NCI-H1694 (cell line): Measurements from ENCODE around the gene TIAM1.
"Not testable (repeated sequence)": the region's sequence is repeated elsewhere in the genome, so short reads cannot be mapped to it uniquely, and the experiment has no call there.

ENCODE experiments used
- DNase-seq: peaks from one replicate; lab custom pipeline; 2025; lab: John Stamatoyannopoulos, UW

TIAM1 gene

DNA sequence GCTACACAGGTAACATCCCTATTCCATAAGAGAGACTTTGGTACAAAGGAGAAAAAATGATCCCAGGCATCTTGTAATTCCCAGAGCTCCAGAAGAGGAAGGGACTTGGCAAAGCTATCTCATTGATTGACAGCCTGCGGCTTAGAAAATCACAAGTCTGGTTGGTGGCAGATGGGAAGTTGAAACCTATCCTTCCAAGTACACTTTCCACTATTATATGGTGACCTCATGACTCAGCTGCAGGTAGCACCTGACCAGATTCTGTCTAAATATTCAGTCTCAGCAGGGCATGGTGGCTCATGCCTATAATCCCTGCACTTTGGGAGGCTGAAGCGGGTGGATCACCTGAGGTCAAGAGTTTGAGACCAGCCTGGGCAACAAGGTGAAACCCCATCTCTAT, 89.9 kb downstream of the TIAM1 start:
- DNase-seq: no peak

DNA sequence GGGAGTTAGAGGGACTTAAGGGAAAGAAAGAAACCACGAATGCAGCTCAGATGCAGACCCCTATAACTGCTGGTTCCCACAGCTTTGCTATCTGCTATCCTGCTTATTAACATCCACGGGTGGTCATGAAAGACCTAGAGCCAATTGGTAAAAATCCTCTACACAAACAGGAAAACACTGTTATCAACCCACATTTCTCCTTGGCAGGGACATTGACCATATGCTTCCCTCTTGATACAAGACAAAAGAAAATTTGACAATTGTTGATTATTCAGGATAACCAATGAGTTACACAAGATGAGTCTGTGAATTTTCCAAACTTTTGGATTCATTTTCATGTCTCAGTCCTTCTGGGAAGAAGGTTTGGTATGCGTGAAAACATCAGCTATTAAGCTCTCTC, 90.4 kb downstream of the TIAM1 start:
- DNase-seq: no peak

DNA sequence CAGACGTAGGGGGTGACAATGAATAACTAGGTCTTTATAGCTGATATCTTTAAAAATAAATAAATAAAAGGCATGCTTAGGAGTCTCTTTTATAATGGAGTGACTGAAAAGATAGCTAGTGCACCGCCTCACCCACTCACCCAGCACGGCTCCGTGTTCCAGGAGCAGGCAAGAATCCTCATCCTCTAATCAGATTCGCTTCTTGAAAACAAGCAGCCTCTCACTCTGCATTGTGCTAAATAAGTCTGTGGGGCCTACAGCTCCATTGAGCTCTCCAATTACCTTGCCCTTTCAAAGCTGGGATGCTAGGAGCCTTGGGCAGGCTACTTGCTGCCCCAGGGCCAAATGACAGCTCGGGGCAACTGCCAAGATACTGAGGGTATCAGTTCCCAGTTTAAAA, 91.5 kb downstream of the TIAM1 start:
- no peak for DNase-seq

DNA sequence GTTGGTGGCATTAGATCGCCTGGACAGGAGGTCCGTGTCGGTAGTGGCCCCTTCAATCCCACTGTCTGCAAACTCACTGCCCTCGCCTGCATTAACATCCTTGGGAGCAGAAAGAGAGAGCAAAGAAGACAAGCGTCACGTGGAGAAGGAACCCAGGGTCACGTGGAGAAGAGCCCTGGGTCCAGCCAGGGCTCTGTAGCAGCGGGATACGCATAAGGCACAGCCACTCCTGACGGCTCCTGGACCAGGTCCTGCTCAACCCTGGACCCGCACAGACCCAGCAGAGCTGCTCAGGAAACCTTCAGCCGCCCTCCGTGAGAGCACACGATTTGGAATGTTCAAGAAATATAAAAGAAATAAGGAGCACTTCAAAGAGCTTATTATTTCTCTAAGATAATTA, 92.0 kb downstream of the TIAM1 start:
- no peak for DNase-seq

DNA sequence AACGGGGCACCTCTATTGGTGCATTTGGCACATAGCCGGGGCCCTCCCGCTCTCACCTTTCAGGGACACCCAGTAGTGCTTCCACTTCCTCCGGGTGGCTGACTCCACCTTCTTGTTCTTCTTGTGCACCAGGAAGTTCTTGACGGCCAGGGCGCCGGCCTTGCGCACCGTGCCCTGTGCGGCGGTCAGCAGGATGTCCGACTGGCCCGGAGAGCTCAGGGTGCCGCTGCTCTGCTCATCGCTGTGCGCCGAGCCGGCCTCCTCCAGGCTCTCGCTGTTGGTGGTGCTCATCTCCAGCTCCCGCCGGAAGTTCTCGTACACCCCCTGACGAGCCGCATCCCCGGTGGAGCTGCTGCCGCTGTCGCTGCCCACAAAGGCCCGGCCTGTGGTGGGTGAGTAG, 92.4 kb downstream of the TIAM1 start:
- DNase-seq: no peak

DNA sequence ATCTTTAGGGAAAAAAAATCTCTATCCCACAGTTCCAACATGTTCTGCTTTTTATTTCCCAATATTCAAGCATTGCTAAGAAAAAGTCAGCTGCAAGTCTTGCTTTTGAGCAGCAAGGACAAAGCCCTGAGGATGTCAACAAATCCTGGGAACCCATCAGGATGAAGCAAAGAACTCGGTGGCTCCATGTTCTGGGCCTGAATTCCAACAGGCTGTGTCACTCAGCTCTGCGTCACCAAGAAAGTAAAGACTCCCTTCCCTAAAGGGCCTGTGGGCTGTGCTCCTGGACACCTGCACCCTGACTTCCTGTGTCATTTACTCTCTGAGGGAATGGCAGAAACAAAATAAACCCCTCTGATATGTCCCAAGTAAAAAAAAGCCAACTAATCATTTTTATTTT, 95.5 kb downstream of the TIAM1 start:
- DNase-seq: no peak

DNA sequence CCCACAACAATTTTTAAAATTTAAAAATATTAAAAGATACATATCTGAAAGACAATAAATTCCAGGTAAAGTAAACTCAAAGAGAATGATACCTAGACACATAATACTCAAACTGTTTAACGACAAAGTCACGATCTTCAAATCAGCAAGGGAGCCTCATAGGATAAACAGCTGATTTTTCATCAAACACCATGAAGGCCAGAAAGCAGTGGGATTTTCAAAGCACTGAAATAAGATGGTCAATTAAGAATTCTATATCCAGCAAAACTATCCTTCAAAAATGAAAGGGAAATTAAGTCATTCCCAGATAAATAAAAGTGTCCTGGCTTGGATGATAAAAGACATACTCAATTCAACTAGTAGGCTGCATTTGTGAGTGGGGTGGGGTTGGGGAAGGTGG, 100.5 kb downstream of the TIAM1 start:
- DNase-seq: no peak

DNA sequence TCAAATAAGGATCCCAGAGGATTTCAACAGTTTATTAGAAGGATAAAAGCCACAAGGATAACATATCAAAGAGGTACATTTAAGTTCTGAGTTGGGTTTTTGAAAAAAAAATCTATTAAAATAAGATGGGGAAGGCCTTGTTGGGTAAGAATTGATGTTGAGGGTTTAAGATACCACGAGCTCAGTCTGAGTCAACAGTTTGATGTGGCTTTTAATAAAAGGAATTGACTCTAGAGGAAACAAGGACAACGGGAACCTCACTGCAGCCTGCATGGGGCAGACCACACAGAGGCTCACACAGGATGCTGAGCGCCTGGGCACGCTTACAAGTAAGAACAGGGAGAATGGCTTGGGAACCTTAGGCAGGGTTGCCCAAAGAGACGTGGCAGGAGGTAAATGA, 107.5 kb downstream of the TIAM1 start:
- no peak for DNase-seq

DNA sequence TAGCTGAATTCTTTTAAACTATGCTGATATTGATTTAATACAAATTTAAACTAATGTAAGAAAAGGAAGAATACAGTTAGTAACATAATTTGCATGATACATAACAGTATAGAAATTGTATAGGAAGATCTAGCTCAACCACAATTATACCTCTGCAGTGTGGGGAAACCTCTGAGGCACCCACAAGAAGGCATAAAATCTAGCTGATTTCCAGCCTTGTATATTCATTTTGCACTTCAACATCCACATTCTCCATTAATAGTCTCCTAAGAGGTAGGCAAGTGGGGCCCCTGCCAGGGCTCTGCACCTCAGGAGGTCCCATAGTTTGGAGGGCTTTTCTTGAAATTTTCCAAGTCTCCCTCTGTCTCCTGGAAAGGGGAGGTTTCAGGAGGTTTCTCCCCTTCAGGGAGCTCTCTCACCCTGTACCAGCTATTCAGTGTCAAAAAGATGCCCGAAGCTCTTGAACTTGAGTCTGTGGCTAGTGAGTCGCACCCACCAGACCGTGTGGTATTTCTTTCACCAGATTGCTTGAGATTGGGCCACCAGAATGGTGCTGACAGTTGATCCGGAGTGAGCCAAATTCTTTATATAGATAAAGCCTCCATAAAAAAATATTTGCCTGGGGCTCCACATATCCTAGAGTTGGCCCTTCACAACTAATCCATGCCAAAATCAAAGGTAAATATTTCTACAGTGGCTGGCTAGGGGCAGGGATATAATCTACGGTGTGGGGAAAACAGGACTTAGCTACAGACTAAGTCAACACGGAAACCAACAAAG, 108.2 kb downstream of the TIAM1 start:
- DNase-seq: no peak

DNA sequence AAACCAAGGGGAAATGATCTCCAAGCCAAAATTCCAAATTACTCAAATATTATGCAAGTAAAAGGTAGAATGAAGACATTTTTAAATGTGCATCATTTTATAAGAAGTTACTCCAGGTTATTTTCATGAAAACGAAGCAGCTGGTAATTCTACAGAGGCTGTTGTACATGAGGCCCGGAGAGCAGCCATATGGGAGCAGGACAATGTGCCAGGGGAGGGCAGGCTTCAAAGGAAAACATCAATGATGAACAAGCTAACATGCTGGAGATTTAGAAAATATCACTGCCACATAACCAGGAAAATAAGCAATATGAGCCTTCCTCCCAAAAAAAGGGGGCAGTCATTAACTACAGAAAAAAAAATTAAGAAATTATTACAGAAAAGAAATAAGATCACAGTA, 109.1 kb downstream of the TIAM1 start:
- peak; percentile 46 for DNase-seq

DNA sequence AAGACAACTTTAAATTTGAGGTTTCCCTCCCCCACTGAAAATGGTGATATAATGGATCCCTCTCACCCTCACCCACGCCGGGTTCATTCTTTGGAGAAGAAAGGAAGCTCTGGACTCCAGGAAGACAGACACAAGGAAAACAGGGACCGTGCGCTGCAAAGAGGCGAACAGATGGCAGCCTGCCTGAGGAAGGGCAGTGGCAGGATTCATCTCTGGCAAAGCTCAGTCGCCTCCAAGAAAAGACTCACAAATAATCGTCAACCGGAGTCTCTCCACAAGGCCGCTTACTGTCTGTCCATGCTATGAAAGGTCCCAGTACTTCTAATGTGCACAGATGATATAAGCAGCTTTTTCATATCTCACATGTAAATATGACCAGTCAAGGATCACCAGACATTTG, 110.3 kb downstream of the TIAM1 start:
- DNase-seq: no peak

DNA sequence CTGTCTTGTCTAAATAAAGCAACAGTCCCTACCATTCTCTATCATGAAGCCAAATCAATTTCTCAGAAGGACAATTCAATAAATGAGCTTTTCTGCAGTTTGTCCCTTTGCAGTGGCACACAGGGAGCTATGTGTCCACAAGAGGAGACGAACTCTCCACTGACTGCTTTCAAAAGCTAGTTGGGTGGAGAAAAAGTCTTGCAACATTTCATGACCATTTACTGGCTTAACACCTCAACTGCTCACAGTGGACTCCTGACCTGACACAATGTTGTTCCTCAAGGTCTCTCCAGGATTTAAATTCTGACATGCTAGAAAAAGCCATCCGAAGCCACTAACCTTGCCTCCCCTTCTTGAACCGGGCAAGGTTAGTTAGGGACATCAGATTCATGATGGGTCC, 111.7 kb downstream of the TIAM1 start:
- DNase-seq: no peak

DNA sequence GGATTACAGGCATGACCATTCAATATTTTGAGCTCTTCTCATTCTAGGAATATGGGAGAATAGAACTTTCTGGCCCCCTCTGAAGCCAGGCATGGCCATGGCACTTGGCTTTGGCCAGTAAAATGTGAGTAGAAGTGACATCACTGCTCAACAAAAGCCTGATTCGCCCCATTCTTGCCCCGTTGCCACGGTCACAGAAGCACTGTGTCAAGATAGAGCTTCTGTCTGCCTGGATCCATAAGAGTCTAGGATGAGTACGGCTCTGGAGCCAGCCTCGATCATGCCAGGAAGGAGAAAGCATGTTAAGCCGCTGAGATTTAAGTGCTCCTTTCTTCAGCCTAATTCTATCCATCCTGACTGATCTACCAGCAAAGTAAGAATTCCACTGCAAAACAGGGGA, 113.1 kb downstream of the TIAM1 start:
- DNase-seq: no peak

DNA sequence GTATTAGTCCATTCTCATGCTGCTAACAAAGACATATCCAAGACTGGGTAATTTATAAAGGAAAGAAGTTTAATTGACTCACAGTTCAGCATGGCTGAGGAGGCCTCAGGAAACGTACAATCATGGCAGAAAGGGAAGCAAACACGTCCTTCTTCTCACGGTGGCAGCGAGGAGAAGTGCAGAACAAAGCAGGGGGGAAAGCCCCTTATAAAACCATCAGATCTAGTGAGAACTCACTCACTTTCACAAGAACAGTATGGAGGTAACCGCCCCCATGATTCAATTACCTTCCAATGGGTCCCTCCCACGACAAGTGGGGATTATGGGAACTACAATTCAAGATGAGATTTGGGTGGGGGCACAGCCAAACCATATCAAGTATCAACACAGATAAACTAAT, 115.3 kb downstream of the TIAM1 start:
- DNase-seq: not testable (repeated sequence)

DNA sequence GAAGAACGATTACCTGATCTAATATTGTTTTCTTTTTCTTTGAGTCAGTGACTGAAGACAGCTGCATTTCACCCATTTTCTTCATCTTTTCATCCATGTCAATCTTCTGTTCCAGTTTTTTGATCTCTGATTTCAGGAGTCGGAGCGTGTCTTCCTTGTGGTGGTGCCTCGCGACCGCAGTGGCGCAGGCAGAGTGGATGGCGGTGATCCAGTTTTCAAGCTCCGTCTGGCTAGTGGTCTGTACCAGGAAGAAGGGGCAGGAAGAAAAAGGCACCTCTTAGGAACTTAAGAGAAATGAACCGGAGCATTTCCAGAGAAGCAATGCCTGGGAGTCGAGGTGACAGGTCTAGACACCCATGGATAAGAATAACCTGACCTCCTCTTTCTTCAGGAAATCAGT, 118.3 kb downstream of the TIAM1 start:
- no peak for DNase-seq

DNA sequence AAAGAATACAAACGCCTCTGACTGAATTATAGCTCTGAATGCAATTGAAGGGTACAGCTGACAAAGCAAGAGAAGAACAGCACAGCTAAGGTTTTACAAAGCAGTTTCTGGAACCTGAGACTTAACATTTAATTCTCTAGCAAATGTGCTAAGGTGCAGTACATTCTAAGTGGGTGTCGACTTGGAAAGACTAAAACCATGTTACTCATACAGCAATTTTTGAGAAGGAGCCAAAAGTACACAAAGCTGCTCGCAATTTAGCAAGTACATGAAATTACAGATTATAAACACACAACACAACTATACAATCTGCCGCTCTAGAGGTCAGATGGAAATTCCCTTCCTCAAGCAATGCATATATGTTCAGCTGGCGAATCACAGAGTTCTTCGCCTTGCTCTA, 121.9 kb downstream of the TIAM1 start:
- DNase-seq: no peak

DNA sequence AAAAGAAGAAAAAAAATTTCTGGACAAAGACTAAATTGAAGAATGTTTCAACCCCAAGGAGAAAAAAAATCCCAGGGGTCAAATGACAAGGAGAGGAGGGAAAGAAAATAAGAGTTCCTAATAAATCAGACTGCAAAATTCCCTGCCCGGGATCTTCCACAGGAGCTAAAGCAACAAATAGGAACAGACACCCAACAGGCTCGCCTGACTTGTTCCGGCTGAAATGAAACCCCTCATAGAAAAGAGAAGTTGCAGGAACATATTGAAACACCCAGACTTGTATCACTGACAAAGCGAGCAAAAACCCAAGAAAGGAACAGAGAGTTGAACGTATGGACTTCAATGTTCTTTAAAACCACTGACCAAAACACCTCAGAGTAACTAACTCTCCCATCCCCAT, 123.0 kb downstream of the TIAM1 start:
- DNase-seq: no peak

DNA sequence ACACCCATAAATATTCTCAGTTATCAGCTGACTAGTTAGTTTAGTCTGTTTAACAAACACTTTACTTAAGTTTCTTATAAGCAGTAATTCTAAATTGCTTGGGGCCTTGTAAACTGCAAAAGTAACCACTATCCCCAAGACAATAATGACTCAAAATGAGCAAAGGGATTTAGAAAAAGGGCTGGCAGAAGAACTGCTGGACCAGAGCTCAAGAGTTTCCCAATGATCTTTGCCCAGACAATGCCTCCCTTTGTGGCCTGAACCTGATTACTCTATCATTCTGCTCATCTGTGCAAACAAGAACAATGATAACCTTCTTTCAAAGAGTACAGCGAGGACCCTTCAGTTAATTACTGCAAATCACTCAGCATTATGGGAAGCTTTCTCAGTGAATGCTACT, 123.5 kb downstream of the TIAM1 start:
- no peak for DNase-seq

DNA sequence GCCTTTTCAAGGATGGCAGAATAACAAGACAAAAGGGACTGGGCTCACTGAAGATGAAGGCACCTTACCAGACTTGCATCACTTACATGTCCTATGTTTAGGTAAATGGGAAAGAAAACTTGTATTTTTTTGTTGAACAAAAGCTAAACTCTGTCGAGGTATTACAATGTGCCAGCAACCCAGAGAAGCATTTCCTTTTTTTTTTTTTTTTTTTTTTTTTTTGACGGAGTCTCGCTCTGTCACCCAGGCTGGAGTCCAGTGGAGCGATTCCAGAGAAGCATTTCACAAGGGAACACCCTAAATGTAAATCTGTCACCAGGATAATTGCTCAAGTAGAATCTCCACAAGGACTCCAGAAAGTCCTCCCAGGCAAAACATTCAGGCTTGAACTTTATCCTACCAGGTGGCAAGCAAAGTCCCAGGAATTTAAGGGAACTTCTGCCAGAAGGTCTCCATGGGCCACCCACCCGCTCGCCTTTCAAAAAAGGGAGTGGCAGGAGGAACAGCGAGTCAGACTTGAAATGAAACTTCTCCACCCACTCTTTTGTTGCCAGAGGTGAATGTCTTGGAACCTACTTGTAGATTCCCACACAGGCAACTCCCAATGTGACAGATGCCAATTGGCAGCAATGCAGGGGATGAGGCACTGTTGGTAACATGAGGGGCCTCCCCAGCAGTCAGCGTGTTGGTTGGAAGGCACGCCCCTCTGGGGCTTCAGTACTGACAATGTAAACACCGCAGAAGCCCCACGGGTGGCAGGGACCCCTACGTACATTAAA, 125.0 kb downstream of the TIAM1 start:
- no peak for DNase-seq

DNA sequence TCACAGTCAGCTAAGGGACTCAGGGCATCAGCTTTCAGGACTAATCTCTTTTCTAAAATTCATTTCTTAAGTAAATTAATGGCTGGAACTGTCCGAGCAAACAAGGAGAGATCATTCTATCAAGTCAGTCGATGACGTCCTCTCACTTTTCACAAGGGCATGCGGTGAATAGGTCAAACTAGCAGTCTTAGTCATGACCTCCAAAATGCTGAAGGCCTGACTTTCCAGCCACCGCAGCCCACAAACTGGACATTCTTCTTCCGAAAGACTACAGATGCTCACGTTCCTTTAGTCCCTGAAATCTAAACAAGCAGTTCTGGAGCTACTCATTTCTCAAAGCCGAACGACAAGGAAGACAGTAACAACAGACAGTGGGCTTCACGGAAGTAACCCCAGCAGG, 127.9 kb downstream of the TIAM1 start:
- DNase-seq: no peak

DNA sequence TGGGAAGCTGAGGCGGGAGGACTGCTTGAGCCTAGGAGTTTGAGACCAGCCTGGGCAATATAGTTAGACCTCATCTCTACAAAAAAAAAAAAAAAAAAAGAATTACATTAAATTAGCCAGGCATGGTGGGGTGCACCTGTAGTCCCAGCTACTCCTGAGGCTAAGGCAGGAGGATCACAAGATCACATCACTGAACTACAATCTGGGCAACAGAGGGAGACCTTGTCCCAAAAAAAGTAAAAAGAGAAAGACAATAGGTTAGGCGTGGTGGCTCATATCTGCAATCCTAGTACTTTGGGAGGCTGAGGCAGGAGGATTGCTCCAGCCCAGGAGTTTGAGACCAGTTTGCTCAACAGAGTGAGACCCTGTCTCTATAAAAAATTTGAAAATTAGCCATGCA, 130.3 kb downstream of the TIAM1 start:
- DNase-seq: no peak

DNA sequence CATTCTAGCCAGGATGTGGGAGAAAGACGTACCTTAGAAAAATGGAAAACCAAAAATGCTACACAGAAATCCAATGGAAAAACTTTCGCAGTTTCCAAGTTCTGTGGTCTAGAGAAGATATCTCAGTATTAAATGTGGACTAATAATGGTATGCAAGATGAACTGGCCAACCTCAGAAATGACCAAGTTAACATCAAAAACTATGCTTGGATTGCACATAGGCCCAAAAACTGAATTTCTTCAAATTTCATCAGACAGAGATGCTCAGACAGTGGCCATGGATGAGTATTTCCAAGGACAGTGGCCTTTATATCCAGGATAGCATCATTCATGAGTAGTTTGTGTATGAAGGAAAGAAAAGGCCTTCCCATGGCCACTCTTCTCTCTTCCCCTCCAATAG, 132.2 kb downstream of the TIAM1 start:
- DNase-seq: no peak

DNA sequence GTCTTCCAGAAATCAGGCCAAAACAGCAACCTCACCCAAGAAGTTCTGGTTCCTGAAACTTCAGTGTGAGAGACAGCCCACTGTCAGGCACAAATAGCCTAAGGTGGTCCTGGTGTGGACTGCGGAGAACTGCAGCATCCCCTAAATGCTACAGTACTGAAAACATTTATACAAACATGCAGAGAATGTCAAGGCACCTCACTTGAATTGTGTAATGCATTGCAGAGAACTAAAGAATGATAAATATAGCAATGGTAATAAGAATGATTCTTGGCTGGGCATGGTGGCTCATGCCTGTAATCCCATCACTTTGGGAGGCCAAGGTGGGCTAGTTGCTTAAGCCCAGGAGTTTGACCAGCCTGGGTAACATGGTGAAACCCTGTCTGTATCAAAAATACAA, 138.6 kb downstream of the TIAM1 start:
- no peak for DNase-seq

DNA sequence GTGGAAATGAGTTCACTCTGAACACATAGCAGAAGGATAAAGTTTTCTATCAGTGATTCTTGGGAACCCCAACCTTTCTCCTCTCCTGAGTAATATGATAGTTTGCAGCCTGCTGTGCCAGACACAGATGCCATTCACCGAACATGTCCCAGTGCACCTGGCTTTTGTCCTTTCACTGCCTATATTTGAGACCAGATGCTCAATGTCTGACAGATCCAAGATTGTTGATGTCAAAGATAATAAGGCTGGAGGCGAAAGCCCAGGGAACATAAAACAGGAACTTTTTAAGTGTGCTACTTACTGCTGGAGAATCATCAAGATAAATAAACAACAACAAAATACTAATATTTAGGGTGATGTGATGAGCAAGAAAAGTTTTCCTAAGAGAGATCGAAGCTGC, 139.3 kb downstream of the TIAM1 start:
- DNase-seq: no peak
